Neural cell (in vitro differentiated cells): ENCODE results near the gene BZW2.

Source experiments
- POLR2AphosphoS5 ChIP-seq: IDR thresholded peaks from 2 replicates; pipeline ENCODE4 v1.6.1; 2012
- RAD21 ChIP-seq: fragments of 450-650 bp; conservative IDR thresholded peaks from 2 replicates; pipeline ENCODE4 v1.6.1; 2014; ENCODE audit warnings: antibody characterized with exemption, mild to moderate bottlenecking, moderate library complexity

GRCh38 chr7:16727736-16728135 is 81.8 kb downstream of the BZW2 start:
- TF ChIP-seq RAD21 (no peak), POLR2AphosphoS5 (no peak)
